ENCODE results near the gene PPARGC1A. TPM values are rescaled to one million over a fixed set of nuclear protein-coding genes. Genes with fewer than 3 reads are reported as not detected.

PPARGC1A gene
- total and polyA plus RNA-seq, 2 donors (not counting 1 experiment from before 2014, with no cell fraction given) = not detected

- no peaks in the 10 kb centered on the region for H3K27me3 ChIP-seq (replicated peaks in 1 of 4; ENCODE audit: control extremely low read depth in 1 of 4, control insufficient read depth in 3 of 4, insufficient read depth in 4 of 4, low read length in 3 of 4)
- peaks cover 0 to 2% (median 0%) of the 10 kb centered on the region in 3 donors for H3K9me3 ChIP-seq (ENCODE audit: control extremely low read depth in 1 of 3, control insufficient read depth in 2 of 3, insufficient read depth in 1 of 3, low read length in 2 of 3)
- H3K27ac ChIP-seq (ENCODE audit: low read length in 2 of 2) = no peak overlapping the region
- H3K4me2 ChIP-seq (replicated peaks; ENCODE audit: low read depth, low read length, poor library complexity, severe bottlenecking) = no peak overlapping the region
- DNase-seq = no peak
- POLR2A ChIA-PET = no interaction called here
- no peak overlapping the region for H3K9ac ChIP-seq (ENCODE audit: low read length)
- Mint-ChIP-seq H3K9me3 (ENCODE audit: insufficient read depth) (no peaks in the 10 kb centered on the region), H3K27me3 (no peaks in the 10 kb centered on the region), H3K27ac (no peak overlapping the region), H3K4me1 (no peaks in the 10 kb centered on the region), H3K4me3 (no peak overlapping the region)
- no peaks in the 10 kb centered on the region for H4K20me1 ChIP-seq (ENCODE audit: control insufficient read depth, insufficient read depth, low read length, poor library complexity, severe bottlenecking)
- no peaks in the 10 kb centered on the region for H3K4me1 ChIP-seq (ENCODE audit: control insufficient read depth in 2 of 2, insufficient read depth in 2 of 2, low read length in 2 of 2)
- no CpG with 5 or more reads among the region's 1 CpG for whole genome bisulfite sequencing (ENCODE audit: insufficient coverage)
- CTCF ChIA-PET = no interaction called here
- no peaks in the 10 kb centered on the region for H3K36me3 ChIP-seq (replicated peaks in 1 of 2; ENCODE audit: control extremely low read depth in 1 of 2, control insufficient read depth in 1 of 2, extremely low read depth in 1 of 2, insufficient read depth in 2 of 2, low read length in 1 of 2)
- intact Hi-C loops (cut with micrococcal nuclease) = no loop called here
- no peak overlapping the region for H3K4me3 ChIP-seq (ENCODE audit: control extremely low read depth in 1 of 5, extremely low read depth in 1 of 5, insufficient read depth in 1 of 5, low read depth in 2 of 5, low read length in 4 of 5)
- H3K79me2 ChIP-seq (ENCODE audit: control insufficient read depth, insufficient read depth, low read length) = no peaks in the 10 kb centered on the region
- TF ChIP-seq CTCF (IDR thresholded peaks at IDR 0.05) (no peak), EZH2 (IDR thresholded peaks at IDR 0.05; ENCODE audit: borderline replicate concordance, insufficient read depth, low read depth, low read length, poor library complexity, severe bottlenecking) (no peak)
- H2AFZ ChIP-seq (ENCODE audit: insufficient read depth, low read depth, low read length, poor library complexity, severe bottlenecking) = no peak overlapping the region
- ATAC-seq (ENCODE audit: low read depth) = no peak
These were observed 27.9 kb downstream of the PPARGC1A start for GRCh38 chr4:23861897-23862296.

GRCh38 chr4:23860919-23861318 lies 28.9 kb downstream of the PPARGC1A start:
- Histone ChIP-seq H3K79me2 (ENCODE audit: control insufficient read depth, insufficient read depth, low read length) (no peaks in the 10 kb centered on the region), H3K9ac (ENCODE audit: low read length) (no peak overlapping the region), H3K36me3 (replicated peaks in 1 of 2; ENCODE audit: control extremely low read depth in 1 of 2, control insufficient read depth in 1 of 2, extremely low read depth in 1 of 2, insufficient read depth in 2 of 2, low read length in 1 of 2) (no peaks in the 10 kb centered on the region), H3K27me3 (replicated peaks in 1 of 4; ENCODE audit: control extremely low read depth in 1 of 4, control insufficient read depth in 3 of 4, insufficient read depth in 4 of 4, low read length in 3 of 4) (no peaks in the 10 kb centered on the region), H3K27ac (ENCODE audit: low read length in 2 of 2) (no peak overlapping the region), H3K4me1 (ENCODE audit: control insufficient read depth in 2 of 2, insufficient read depth in 2 of 2, low read length in 2 of 2) (no peaks in the 10 kb centered on the region), H3K9me3 (ENCODE audit: control extremely low read depth in 1 of 3, control insufficient read depth in 2 of 3, insufficient read depth in 1 of 3, low read length in 2 of 3) (peaks cover 0 to 2% (median 0%) of the 10 kb centered on the region in 3 donors), H4K20me1 (ENCODE audit: control insufficient read depth, insufficient read depth, low read length, poor library complexity, severe bottlenecking) (no peaks in the 10 kb centered on the region), H3K4me2 (replicated peaks; ENCODE audit: low read depth, low read length, poor library complexity, severe bottlenecking) (no peak overlapping the region), H3K4me3 (ENCODE audit: control extremely low read depth in 1 of 5, extremely low read depth in 1 of 5, insufficient read depth in 1 of 5, low read depth in 2 of 5, low read length in 4 of 5) (no peak overlapping the region), H2AFZ (ENCODE audit: insufficient read depth, low read depth, low read length, poor library complexity, severe bottlenecking) (no peak overlapping the region)
- no peak overlapping the region for H3K4me3 Mint-ChIP-seq
- no peaks in the 10 kb centered on the region for H3K27me3 Mint-ChIP-seq
- no peak overlapping the region for H3K27ac Mint-ChIP-seq
- H3K4me1 Mint-ChIP-seq = no peaks in the 10 kb centered on the region
- ATAC-seq (ENCODE audit: low read depth) = no peak
- H3K9me3 Mint-ChIP-seq (ENCODE audit: insufficient read depth) = no peaks in the 10 kb centered on the region
- WGBS (ENCODE audit: insufficient coverage) = 86% methylated on average over 1 of the region's 3 CpGs
- intact Hi-C loops (cut with micrococcal nuclease) = no loop called here
- TF ChIP-seq EZH2 (IDR thresholded peaks at IDR 0.05; ENCODE audit: borderline replicate concordance, insufficient read depth, low read depth, low read length, poor library complexity, severe bottlenecking) (no peak), CTCF (IDR thresholded peaks at IDR 0.05) (no peak)
- ChIA-PET CTCF (no interaction called here), POLR2A (no interaction called here)
- no peak for DNase-seq

Data from B cell (primary cell).